ENCODE measurements around the gene SGO2. TPM values are rescaled to one million over a fixed set of nuclear protein-coding genes. Genes with fewer than 3 reads are reported as not detected.

Gene SGO2
- total and polyA plus RNA-seq, 10 of the 15 experiments (the other 5 are each of a cell fraction or from before 2014, with no cell fraction given) = 15.8 to 55.2 (median 24.3) TPM

GRCh38 chr2:200523604-200524003 is 2.4 kb upstream of the SGO2 start:
- H3K36me3 ChIP-seq (ENCODE audit: control insufficient read depth in 2 of 2, insufficient read depth in 2 of 2, low read length in 1 of 2) = no peaks in the 10 kb centered on the region
- ChIA-PET RAD21 (ENCODE audit: unreplicated experiment) (no interaction called here), CTCF (interaction anchor here (4.5 kb wide), 1 partner anchor 13 kb away, joined by 21 read pairs; the partner anchor contains the start of gene KCTD18), POLR2A (interaction anchor here (0.5 to 1.9 kb wide), 2 partner anchors 14 to 193 kb away, joined by 3 to 5 read pairs; partner anchors contain the start of gene KCTD18), SMC1A (ENCODE audit: uncharacterized antibody, unreplicated experiment) (no interaction called here)
- no peak overlapping the region for H3K27ac ChIP-seq (ENCODE audit: control insufficient read depth, insufficient read depth)
- intact Hi-C loops (cut with micrococcal nuclease; ENCODE audit: unreplicated experiment) (no loop called here), in situ Hi-C loops (cut with MboI) (no loop called here)
- H2AFZ ChIP-seq (ENCODE audit: control insufficient read depth, low read depth, low read length) = no peak overlapping the region
- no peak overlapping the region for H3K9ac ChIP-seq (ENCODE audit: control insufficient read depth, insufficient read depth, low read length)
- H3K27me3 ChIP-seq (replicated peaks in 1 of 2; ENCODE audit: control insufficient read depth in 2 of 2, insufficient read depth in 2 of 2, low read length in 1 of 2) = no peaks in the 10 kb centered on the region; a peak in 1 of 4 replicates
- H3K79me2 ChIP-seq (ENCODE audit: control insufficient read depth, insufficient read depth, low read length) = peaks cover 26% of the 10 kb centered on the region
- H3K4me3 ChIP-seq = no peak overlapping the region
- no TSS peak for BruUV-seq (replicated peaks)
- H3K4me1 ChIP-seq (ENCODE audit: control insufficient read depth, insufficient read depth, low read length) = peaks cover 3% of the 10 kb centered on the region; the same call in 1 of the 2 replicates
- no peaks in the 10 kb centered on the region for H3K9me3 ChIP-seq (replicated peaks; ENCODE audit: control insufficient read depth, insufficient read depth, low read length)
- FAIRE-seq = no peak
- 50% methylated on average over 2 of the region's 2 CpGs for WGBS (ENCODE audit: insufficient coverage, insufficient replicate concordance, low lambda C conversion rate, missing lambda C conversion rate)
- no peak for ATAC-seq
- no peak overlapping the region for H3K4me2 ChIP-seq (ENCODE audit: control insufficient read depth, insufficient read depth)
- no peaks in the 10 kb centered on the region for H4K20me1 ChIP-seq (ENCODE audit: control insufficient read depth, insufficient read depth)
- DNase-seq (ENCODE audit: low read depth, low spot score) = no peak
- TF ChIP-seq MTA2 (IDR thresholded peaks at IDR 0.05; ENCODE audit: low read depth) = no peak
- TF ChIP-seq IKZF1 (conservative IDR thresholded peaks at IDR 0.05) = no peak
- TF ChIP-seq, protein P1, sequence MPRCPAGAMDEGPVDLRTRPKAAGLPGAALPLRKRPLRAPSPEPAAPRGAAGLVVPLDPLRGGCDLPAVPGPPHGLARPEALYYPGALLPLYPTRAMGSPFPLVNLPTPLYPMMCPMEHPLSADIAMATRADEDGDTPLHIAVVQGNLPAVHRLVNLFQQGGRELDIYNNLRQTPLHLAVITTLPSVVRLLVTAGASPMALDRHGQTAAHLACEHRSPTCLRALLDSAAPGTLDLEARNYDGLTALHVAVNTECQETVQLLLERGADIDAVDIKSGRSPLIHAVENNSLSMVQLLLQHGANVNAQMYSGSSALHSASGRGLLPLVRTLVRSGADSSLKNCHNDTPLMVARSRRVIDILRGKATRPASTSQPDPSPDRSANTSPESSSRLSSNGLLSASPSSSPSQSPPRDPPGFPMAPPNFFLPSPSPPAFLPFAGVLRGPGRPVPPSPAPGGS (IDR thresholded peaks at IDR 0.05; ENCODE audit: borderline replicate concordance, insufficient read depth, low read depth, low read length, poor library complexity, severe bottlenecking) = no peak
- TF ChIP-seq GABPA (IDR thresholded peaks at IDR 0.05; ENCODE audit: low read depth) = no peak
- no peak for TF ChIP-seq YBX1 (IDR thresholded peaks at IDR 0.05)
- no peak for TF ChIP-seq ZBTB33 (IDR thresholded peaks at IDR 0.05)
- TF ChIP-seq ZNF384 (IDR thresholded peaks at IDR 0.05; ENCODE audit: borderline replicate concordance, low read depth, low read length) = no peak
- no peak for TF ChIP-seq CREM (IDR thresholded peaks at IDR 0.05; ENCODE audit: low read depth)
- no peak for TF ChIP-seq BMI1 (IDR thresholded peaks at IDR 0.05; ENCODE audit: borderline replicate concordance)
- TF ChIP-seq, protein P2, sequence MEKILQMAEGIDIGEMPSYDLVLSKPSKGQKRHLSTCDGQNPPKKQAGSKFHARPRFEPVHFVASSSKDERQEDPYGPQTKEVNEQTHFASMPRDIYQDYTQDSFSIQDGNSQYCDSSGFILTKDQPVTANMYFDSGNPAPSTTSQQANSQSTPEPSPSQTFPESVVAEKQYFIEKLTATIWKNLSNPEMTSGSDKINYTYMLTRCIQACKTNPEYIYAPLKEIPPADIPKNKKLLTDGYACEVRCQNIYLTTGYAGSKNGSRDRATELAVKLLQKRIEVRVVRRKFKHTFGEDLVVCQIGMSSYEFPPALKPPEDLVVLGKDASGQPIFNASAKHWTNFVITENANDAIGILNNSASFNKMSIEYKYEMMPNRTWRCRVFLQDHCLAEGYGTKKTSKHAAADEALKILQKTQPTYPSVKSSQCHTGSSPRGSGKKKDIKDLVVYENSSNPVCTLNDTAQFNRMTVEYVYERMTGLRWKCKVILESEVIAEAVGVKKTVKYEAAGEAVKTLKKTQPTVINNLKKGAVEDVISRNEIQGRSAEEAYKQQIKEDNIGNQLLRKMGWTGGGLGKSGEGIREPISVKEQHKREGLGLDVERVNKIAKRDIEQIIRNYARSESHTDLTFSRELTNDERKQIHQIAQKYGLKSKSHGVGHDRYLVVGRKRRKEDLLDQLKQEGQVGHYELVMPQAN (conservative IDR thresholded peaks at IDR 0.05) = no peak
- no peak for TF ChIP-seq SMAD5 (IDR thresholded peaks at IDR 0.05; ENCODE audit: low read depth)
- no peak for TF ChIP-seq TCF3 (IDR thresholded peaks at IDR 0.05; ENCODE audit: borderline replicate concordance, insufficient read depth, low read depth, low read length)
- no peak for TF ChIP-seq ESRRA (IDR thresholded peaks at IDR 0.05; ENCODE audit: low read length)
- no peak for TF ChIP-seq ELK1 (IDR thresholded peaks at IDR 0.05; ENCODE audit: low read depth, low read length)
- no peak for TF ChIP-seq MYC (IDR thresholded peaks at IDR 0.05; ENCODE audit: insufficient read depth, insufficient read length, insufficient replicate concordance, low read length, severe bottlenecking)
- TF ChIP-seq IRF4 (IDR thresholded peaks at IDR 0.05; ENCODE audit: low read depth, low read length) = no peak
- TF ChIP-seq FOXM1 (IDR thresholded peaks at IDR 0.05; ENCODE audit: low read depth, low read length) = no peak
- no peak for TF ChIP-seq ZBED1 (IDR thresholded peaks at IDR 0.05; ENCODE audit: borderline replicate concordance)

Data from GM12878 (cell line).